Panc1 (cell line): ENCODE data around the gene SHROOM2. TPM values are rescaled to one million over a fixed set of nuclear protein-coding genes. Genes with fewer than 3 reads are reported as not detected.

Experiments used
- ATAC-seq: fragments of 200-7000 bp; cut with Tn5 transposase; 2 replicates; pipeline ENCODE4 v1.9.1; 2020; ENCODE audit warnings: mild to moderate bottlenecking, moderate library complexity
- BruUV-seq: library from RNA; stranded (reverse); fragments of 400-500 nt; replicated peaks from 2 replicates; lab custom pipeline; 2021; lab: Mats Ljungman, UMichigan
- CTCF ChIA-PET: fragments of 300-600 bp; sonication (Branson Sonifier 250); formaldehyde crosslinking; loops from one replicate; lab custom pipeline; 2022; ENCODE audit warnings: antibody characterized with exemption; lab: Charles Lee
- POLR2A ChIA-PET: fragments of 300-600 bp; sonication (Branson Sonifier 250); formaldehyde crosslinking; loops from one replicate; lab custom pipeline; 2022; ENCODE audit warnings: antibody characterized with exemption; lab: Charles Lee
- DNase-seq: peaks from one replicate; pipeline ENCODE4 v3.0.0-alpha.2; 2010; ENCODE audit warnings: low read depth, low spot score
- H3K27ac ChIP-seq: 2 replicates; pipeline ENCODE4 v1.5.1; 2011; ENCODE audit warnings: mild to moderate bottlenecking, low read length, inconsistent platforms
- H3K27me3 ChIP-seq: fragments of 200-500 bp; sonication (Bioruptor generic); 2 replicates; pipeline ENCODE4 v1.6.0; 2014; ENCODE audit warnings: low read length, inconsistent platforms; ENCODE audit not compliant: control insufficient read depth, insufficient read depth
- H3K36me3 ChIP-seq: fragments of 200-500 bp; sonication (Bioruptor generic); 2 replicates; pipeline ENCODE4 v1.5.1; 2014; ENCODE audit warnings: inconsistent platforms, mild to moderate bottlenecking, low read length, moderate library complexity; ENCODE audit not compliant: control insufficient read depth, insufficient read depth
- H3K4me1 ChIP-seq: 2 replicates; pipeline ENCODE4 v1.5.1; 2011; ENCODE audit warnings: inconsistent platforms, mild to moderate bottlenecking, low read length, moderate library complexity; ENCODE audit not compliant: control insufficient read depth, insufficient read depth
- H3K4me3 ChIP-seq, 2 experiments: 2 replicates each; pipeline ENCODE4 v1.5.1; 2011 to 2012; ENCODE audit warnings: low read depth in 2 of 2, low read length in 2 of 2, mild to moderate bottlenecking in 2 of 2, inconsistent platforms in 1 of 2, moderate library complexity in 1 of 2
- H3K9me3 ChIP-seq: fragments of 200-500 bp; sonication (Bioruptor generic); 2 replicates; pipeline ENCODE4 v1.5.1; 2014; ENCODE audit warnings: low read depth, mild to moderate bottlenecking, inconsistent platforms, low read length, moderate library complexity; ENCODE audit not compliant: control insufficient read depth, insufficient read depth
- POLR2AphosphoS5 ChIP-seq: IDR thresholded peaks from 2 replicates; pipeline ENCODE4 v1.6.1; 2012; ENCODE audit warnings: mild to moderate bottlenecking, low read depth, low read length, moderate library complexity
- SIN3A ChIP-seq: IDR thresholded peaks from 2 replicates; pipeline ENCODE4 v1.6.1; 2012; ENCODE audit warnings: low read depth, mild to moderate bottlenecking, low read length, moderate library complexity, borderline replicate concordance; ENCODE audit not compliant: insufficient read depth
- TCF7L2 ChIP-seq: IDR thresholded peaks from 2 replicates; pipeline ENCODE4 v1.6.1; 2011; ENCODE audit warnings: mild to moderate bottlenecking, low read depth, low read length, inconsistent platforms
- in situ Hi-C: cut with HindIII; loops from 2 replicates; pipeline ENCODE4 v1.10.0; 2016; ENCODE audit warnings: low sequenced_read_pairs, low pct_unique_long_range_greater_than_20kb
- intact Hi-C: fragments of 100-400 bp; cut with micrococcal nuclease; formaldehyde crosslinking; loops from one replicate; pipeline ENCODE4 v1.10.0; 2022; ENCODE audit not compliant: unreplicated experiment
- total RNA-seq: library from RNA; stranded (reverse); gene quantifications from one replicate; pipeline ENCODE4 v1.2.1, GENCODE V29; 2021; ENCODE audit not compliant: unreplicated experiment
- TF ChIP-seq, protein P1 (sequence below), 2 experiments: IDR thresholded peaks; 2 replicates each; pipeline ENCODE4 v1.6.1; 2011 to 2012; ENCODE audit warnings: low read depth in 2 of 2, control low read depth in 1 of 2, low read length in 1 of 2, mild to moderate bottlenecking in 1 of 2, moderate library complexity in 1 of 2; ENCODE audit not compliant: insufficient read depth in 1 of 2
- TF ChIP-seq, protein P2 (sequence below): fragments of 450-650 bp; IDR thresholded peaks from 2 replicates; pipeline ENCODE4 v1.5.1; 2017; ENCODE audit warnings: mild to moderate bottlenecking

Gene SHROOM2
- total RNA-seq, 1 experiment from 2014 or later: 0.72 TPM

DNA sequence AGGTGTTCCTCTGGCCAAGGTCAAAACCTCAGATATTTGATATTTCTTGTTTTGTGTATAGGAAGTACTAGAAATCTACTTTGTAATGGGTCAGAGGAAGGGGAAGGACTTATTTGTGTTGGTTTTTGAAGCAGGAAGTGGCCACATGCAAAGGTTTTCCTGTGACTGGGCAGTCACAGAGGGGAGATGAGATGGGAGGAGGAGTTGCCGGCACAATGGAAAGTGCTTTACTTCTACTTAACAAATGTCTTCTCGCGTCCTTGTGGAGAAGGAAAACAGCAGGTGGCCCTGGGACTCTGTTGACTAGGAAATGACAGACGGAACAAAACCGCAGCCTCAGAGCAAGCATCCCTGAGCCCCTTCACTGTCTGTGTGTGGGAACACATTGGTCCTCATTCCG, 46.6 kb downstream of the SHROOM2 start:
- no peak for ATAC-seq
- Histone ChIP-seq H3K27me3 (no peaks in the 10 kb centered on the region), H3K36me3 (no peaks in the 10 kb centered on the region), H3K4me3 (no peak overlapping the region), H3K4me1 (no peaks in the 10 kb centered on the region), H3K9me3 (no peaks in the 10 kb centered on the region), H3K27ac (no peak overlapping the region)
- ChIA-PET POLR2A (no interaction called here), CTCF (no interaction called here)
- in situ Hi-C loops: no loop called here
- TF ChIP-seq, protein P1, sequence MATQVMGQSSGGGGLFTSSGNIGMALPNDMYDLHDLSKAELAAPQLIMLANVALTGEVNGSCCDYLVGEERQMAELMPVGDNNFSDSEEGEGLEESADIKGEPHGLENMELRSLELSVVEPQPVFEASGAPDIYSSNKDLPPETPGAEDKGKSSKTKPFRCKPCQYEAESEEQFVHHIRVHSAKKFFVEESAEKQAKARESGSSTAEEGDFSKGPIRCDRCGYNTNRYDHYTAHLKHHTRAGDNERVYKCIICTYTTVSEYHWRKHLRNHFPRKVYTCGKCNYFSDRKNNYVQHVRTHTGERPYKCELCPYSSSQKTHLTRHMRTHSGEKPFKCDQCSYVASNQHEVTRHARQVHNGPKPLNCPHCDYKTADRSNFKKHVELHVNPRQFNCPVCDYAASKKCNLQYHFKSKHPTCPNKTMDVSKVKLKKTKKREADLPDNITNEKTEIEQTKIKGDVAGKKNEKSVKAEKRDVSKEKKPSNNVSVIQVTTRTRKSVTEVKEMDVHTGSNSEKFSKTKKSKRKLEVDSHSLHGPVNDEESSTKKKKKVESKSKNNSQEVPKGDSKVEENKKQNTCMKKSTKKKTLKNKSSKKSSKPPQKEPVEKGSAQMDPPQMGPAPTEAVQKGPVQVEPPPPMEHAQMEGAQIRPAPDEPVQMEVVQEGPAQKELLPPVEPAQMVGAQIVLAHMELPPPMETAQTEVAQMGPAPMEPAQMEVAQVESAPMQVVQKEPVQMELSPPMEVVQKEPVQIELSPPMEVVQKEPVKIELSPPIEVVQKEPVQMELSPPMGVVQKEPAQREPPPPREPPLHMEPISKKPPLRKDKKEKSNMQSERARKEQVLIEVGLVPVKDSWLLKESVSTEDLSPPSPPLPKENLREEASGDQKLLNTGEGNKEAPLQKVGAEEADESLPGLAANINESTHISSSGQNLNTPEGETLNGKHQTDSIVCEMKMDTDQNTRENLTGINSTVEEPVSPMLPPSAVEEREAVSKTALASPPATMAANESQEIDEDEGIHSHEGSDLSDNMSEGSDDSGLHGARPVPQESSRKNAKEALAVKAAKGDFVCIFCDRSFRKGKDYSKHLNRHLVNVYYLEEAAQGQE (IDR thresholded peaks at IDR 0.05; ENCODE audit: insufficient read depth in 1 of 2, low read depth in 2 of 2, low read length in 1 of 2): no peak
- TF ChIP-seq POLR2AphosphoS5: no peak
- TF ChIP-seq SIN3A: no peak
- no peak for TF ChIP-seq TCF7L2
- TF ChIP-seq, protein P2, sequence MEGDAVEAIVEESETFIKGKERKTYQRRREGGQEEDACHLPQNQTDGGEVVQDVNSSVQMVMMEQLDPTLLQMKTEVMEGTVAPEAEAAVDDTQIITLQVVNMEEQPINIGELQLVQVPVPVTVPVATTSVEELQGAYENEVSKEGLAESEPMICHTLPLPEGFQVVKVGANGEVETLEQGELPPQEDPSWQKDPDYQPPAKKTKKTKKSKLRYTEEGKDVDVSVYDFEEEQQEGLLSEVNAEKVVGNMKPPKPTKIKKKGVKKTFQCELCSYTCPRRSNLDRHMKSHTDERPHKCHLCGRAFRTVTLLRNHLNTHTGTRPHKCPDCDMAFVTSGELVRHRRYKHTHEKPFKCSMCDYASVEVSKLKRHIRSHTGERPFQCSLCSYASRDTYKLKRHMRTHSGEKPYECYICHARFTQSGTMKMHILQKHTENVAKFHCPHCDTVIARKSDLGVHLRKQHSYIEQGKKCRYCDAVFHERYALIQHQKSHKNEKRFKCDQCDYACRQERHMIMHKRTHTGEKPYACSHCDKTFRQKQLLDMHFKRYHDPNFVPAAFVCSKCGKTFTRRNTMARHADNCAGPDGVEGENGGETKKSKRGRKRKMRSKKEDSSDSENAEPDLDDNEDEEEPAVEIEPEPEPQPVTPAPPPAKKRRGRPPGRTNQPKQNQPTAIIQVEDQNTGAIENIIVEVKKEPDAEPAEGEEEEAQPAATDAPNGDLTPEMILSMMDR: no peak
- no peak for DNase-seq
- intact Hi-C loops: no loop called here
- no TSS peak for BruUV-seq

DNA sequence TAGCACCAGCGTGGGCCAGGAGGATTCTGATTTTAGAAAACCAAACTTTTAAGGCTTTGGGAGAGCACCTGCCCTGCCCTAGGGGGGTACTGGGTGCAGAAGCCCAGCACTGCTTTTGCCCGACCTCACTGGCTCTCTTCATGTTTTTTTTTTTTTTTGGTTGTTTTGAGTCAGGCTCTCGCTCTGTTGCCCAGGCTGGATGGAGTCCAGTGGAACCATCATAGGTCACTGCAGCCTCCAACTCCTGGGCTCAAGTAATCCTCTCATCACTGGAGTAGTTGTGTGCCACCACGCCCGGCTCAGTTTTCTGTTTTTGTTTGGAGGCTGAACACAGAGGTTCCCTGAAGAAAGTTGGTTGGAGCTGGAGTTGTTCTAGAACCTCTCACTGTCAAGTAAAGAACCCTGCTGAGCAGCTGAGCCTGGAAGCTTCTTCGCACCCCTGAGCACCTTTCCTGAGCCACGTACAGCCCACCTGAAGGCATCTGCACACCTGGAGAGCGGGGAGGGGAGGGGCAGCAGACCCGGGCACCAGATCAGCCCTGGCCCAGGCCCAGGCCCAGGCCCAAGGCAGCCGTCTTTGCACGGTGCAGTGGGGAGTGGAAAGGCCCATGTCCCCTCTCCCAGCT, 49.5 kb downstream of the SHROOM2 start:
- POLR2A ChIA-PET: no interaction called here
- CTCF ChIA-PET: no interaction called here
- in situ Hi-C loops (no loop called here), intact Hi-C loops (no loop called here)
- DNase-seq: no peak
- Histone ChIP-seq H3K36me3 (no peaks in the 10 kb centered on the region), H3K4me1 (no peaks in the 10 kb centered on the region), H3K27ac (no peak overlapping the region), H3K9me3 (no peaks in the 10 kb centered on the region), H3K27me3 (no peaks in the 10 kb centered on the region), H3K4me3 (no peak overlapping the region)
- no peak for ATAC-seq
- TF ChIP-seq TCF7L2: no peak
- no TSS peak for BruUV-seq

DNA sequence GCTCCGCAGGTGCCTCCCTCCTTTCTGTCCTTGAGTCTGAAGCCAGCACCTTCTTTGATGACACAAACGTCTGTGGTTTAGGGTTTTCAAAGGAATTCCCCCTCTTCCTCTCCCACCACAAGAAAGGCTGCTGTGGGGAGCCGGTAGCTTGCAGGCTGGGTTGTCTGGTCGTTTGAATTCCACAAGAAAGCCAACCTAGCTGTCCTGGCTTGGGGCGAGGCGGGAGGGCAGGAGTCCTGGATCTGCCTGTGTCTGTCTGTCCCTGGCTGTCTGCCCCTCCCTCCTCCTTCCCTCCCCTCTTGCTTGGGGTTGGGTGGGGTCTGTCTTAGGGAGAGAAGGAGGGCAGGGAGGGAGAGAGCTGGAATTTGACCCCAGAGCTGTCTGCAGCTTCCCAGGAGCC, 56.3 kb downstream of the SHROOM2 start:
- CTCF ChIA-PET: no interaction called here
- H3K36me3 ChIP-seq: no peaks in the 10 kb centered on the region
- no peaks in the 10 kb centered on the region for H3K27me3 ChIP-seq
- POLR2A ChIA-PET: no interaction called here
- H3K27ac ChIP-seq: no peak overlapping the region
- H3K9me3 ChIP-seq: no peaks in the 10 kb centered on the region
- BruUV-seq: no TSS peak
- intact Hi-C loops (no loop called here), in situ Hi-C loops (no loop called here)
- no peak overlapping the region for H3K4me3 ChIP-seq
- no peak for DNase-seq
- ATAC-seq: no peak
- TF ChIP-seq, protein P2: no peak
- TF ChIP-seq TCF7L2 (no peak), POLR2AphosphoS5 (no peak), SIN3A (no peak)
- TF ChIP-seq, protein P1 (IDR thresholded peaks at IDR 0.05; ENCODE audit: insufficient read depth in 1 of 2, low read depth in 2 of 2, low read length in 1 of 2): no peak
- no peaks in the 10 kb centered on the region for H3K4me1 ChIP-seq
